Measurements from ENCODE around the gene TPO.

TPO gene

DNA sequence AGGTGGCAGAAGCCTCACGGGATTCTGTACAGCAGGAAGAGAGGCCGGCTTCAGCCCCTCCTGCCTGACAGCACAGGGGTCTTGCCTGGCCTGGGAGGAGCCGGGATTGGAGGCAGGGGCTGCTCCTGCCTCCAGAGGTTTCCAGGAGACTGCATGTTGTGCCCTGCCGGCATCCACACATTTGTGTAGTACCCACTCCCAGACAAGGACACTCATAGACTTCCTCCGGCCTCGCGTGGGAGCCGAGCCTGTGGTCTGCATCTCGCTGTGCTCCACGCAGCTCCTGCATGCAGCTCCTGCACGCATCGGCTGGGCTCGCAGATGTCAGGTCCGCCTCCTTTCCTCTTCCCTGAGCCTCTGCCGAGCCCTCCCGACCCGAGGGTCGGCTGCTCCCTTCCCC lies 34.7 kb downstream of the TPO start:
- no peak for DNase-seq

DNA sequence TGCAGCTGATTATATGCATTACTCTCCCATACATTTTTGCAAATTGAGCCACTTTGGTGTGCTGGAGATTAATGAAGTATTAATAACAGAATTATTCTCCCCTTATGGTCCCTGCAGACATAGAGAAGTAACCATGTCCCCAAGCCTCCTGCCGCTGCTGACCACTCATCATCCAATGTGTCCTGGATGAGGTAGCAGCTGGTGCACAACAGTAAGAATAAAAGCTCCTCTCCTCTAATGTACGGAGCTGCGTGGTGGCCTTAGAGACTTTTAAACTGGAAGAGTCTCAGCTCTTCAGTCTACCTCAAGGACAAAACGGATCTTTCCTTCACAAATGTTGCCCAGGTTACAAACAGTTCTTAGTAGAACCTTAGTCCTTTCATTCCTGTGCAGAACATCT lies 37.7 kb downstream of the TPO start:
- no peak for DNase-seq

DNA sequence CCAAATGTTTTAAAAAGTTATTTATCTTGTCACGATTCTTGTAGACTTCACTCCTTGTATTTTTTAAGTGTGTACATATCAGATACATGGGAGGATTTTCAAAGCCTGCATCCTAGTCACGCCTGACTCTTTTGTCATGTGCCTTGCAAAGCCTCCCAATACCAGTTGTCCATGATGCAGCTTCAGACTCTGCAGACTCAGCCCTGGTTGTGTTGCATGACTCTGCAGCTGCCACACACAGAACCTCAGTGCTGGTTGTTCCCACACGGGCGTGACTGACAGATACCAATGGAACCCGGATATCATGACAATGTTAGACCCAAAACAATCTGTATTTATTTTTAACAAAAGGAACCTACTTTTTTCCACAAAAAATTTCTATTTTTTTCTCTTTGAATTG lies 38.2 kb downstream of the TPO start:
- no peak for DNase-seq

DNA sequence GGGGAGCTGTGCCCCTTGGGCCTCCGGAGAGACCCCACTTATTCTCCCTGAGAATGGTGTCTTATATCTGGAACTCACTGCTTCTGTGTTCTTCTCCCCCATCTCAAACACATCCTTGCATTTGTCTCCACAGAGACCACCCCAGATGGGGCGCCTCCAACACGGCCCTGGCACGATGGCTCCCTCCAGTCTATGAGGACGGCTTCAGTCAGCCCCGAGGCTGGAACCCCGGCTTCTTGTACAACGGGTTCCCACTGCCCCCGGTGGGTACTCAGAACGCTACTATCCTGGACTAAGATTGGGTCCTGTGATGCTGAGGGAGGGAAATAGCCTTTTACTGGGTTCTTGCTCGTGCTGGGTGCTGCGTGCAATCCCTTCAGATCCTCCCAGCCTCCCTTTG lies 40.3 kb downstream of the TPO start:
- DNase-seq = no peak

DNA sequence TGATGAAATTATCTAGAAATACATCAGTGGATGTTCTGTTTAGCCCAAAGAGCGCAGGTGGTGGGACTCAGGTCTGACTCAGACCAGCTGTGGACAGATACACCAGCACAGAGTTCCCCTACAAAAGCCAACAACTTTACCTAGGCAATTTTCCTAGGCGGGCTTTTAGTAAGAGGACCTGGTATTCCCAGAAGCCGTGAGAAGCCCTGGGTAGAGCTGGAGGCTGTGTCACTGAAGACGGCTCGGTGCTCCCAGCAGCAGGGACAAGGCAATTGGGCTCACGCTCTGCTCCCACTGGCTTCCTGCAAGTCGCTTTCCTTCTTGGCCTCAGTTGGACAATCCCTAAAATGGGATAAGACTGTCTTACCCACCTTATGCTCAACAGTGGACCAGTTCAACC lies 41.1 kb downstream of the TPO start:
- no peak for DNase-seq

DNA sequence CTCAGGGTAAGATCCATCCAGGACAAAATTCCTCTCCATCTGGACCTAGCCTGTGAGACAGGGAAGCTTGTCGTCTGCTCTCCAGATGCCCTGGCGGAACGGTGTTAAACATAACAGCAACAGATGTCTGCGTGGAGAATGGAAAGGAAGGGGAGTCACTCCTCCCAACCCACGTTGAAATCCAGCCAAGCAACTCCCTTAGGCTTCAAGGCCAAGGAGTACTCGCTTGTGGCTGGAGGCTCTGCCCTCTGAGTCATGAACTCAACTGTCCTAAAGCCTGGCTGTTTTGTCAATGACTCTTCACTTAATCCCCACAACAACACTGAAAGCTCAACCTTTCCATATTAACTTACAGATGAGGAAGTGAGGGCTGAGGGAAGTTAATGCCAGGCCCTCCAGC lies 42.2 kb downstream of the TPO start:
- DNase-seq = no peak

DNA sequence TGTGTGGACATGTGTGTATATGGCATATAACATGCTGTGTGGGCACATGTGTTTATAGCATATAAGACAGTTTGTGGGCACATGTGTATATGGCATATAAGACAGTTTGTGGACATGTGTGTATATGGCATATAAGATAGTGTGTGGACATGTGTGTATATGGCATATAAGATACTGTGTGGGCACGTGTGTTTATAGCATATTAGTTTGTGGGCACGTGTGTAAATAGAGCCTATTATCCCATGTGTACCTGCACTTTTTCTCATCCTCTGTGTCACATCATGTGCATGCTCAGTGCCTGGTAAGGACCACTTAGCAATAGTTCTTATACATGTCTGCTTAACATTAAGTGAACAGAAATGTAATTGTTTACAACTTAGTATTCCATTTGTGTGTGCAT lies 45.2 kb downstream of the TPO start:
- DNase-seq = no peak

DNA sequence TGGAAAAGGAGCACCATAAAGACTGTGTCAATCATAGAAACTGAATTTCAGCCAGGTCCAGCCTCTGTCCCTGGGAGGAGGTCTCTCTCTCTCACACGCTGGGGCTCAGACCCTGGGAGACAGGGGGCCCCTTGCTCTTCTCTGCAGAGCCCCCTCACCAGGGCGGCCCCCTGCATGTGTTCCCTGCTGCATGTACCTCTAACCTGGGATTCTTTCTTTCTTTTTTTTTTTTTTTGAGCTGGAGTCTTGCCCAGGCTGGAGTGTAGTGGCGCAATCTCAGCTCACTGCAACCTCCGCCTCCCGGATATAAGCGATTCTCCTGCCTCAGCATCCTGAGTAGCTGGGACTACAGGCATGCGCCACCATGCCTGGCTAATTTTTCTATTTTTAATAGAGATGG lies 46.5 kb downstream of the TPO start:
- no peak for DNase-seq

DNA sequence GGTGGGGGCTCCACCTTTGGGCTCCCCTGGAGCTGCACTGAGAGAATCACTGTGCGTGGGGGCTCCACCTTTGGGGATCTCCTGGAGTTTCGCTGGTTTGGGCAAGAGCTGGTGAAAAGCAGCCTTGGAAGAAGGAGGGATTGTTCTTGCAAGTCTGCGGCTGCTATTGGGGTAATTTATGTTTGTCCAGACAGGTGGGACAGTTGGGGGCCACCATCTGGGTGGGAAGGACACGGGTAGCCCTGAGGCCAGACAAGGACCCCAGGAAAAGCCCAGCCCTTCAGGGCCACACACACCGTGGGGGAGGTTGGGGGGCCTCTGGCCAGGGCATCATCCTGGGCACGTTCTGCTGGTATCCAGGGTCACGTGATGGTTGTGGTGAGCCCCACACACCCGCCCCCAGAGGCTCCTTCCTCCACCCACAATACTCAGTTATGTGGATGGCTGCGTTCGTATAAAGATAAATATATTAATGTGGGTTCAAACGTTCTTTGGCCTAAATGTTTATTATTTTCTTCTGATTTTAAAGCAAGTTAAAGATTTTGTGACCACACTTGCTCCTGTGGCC lies 47.7 kb downstream of the TPO start:
- DNase-seq = no peak

DNA sequence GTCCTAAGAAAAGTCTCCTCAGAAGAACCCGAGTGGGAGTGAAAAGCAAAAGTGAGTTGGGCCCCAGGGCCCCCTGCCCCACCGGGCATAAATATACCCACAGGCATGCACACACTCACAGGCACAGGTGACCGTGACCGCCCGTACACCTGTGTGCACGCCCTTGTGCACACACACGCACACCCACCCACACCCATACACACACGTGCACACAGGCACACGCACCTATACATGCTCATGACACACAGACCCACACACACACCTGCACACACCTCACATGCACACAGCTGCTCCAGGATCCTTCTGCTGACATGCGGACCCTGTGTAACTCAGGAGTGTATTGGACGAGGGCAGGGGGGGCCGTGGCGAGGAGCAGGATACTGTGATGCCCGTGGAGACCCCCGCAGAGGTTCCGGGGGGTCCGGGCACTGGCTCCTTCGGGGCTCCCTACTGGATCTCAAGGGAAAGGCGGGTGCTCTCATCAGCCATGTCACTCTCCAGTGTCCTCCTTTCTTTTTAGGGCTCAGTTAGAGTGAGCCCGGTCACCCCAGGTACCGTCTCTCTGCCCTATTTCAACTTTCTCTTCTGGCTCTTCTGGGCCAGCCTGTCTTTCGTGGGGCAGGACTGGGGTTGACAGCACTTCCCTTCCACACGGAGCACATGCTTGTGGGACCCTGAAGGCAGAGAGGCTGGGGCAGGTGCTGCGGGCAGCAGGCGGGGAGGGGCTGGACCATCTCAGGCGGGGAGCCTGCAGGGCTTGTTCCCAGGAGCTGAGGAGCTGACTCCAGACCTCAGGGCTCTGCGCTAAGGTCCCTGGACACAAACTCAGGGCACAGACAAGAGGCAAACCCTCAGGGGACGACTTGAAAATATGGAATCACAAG lies 48.5 kb downstream of the TPO start:
- no peak for DNase-seq

DNA sequence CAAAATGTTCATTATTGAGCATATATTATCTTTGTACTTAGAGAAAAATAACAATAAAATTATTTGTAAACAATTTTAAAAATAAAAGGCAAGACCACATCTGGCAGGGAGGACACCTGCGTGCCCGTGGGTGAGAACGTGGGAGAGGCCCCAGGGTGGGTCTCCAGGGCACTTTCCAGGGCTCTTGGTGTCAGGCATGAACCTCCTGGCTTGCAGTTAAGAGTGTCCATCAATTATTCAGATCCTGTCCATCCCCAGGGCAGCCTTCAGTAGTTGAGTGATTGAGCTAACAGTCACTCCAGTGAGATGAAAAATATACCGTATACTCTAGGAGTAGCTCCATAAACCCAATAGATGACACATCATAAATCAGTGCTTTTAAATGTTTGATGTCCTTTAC lies 49.7 kb downstream of the TPO start:
- DNase-seq = no peak

DNA sequence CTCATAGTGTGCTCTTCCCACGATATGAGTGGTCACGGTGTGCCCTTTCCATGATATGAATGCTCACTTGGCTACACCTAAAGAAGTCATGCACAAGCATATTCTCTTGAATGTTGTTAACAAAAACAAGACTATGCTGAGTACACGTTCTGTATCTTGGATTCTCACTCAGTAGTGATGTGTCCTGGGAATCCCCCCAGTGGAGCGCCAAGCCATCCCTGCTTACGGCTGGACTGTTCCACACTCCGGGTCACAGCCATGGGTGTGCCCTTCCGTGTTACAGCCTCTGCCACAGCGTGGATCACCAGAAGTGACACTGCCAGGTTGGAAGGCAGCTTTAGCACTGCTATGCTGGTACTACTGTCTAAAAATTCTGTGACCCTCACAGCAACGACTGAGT lies 59.1 kb downstream of the TPO start:
- no peak for DNase-seq

DNA sequence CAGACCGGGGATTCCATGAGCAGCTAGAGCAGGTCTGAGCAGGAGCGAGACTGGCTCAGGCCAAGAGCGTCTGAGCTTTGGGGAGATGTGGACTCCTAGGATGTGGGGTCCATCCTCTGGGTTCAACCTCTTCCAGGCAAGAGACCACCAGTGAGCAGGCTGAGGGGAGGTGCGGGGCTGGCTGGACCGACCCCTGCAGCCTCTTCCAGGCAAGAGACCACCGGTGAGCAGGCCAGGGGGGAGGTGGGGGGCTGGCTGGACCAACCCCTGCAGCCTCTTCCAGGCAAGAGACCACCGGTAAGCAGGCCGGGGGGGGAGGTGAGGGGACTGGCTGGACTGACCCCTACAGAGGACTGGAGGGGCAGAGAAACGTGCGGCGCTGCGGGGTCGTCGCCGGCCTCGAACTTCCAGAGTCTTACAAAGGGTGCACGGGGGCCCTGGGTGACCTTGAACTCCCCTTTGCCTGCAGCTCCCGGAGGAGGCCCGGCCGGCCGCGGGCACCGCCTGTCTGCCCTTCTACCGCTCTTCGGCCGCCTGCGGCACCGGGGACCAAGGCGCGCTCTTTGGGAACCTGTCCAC lies 63.4 kb downstream of the TPO start:
- no peak for DNase-seq

DNA sequence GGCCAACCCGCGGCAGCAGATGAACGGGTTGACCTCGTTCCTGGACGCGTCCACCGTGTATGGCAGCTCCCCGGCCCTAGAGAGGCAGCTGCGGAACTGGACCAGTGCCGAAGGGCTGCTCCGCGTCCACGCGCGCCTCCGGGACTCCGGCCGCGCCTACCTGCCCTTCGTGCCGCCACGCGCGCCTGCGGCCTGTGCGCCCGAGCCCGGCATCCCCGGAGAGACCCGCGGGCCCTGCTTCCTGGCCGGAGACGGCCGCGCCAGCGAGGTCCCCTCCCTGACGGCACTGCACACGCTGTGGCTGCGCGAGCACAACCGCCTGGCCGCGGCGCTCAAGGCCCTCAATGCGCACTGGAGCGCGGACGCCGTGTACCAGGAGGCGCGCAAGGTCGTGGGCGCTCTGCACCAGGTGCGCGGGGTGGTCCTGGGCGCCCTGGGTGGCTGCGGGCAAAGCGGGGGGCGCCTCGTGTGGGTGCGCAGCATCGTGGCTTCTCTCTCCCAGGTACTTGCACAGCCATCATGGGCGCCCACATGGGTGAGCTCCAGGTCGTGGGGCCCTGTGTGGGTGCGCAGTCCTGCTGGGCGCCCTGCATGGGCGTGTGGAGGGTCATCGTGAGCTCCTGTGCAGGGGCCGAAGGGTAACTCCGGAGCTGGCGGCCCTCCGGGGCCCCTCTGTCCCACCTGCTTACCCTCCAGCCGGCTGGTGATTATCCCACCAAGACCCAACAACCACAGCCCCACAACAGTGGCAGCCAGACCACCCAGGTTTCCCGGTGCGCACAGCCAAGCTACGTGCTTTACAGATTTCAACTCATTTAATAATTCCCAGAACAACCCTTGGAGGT lies 64.2 kb downstream of the TPO start:
- no peak for DNase-seq

DNA sequence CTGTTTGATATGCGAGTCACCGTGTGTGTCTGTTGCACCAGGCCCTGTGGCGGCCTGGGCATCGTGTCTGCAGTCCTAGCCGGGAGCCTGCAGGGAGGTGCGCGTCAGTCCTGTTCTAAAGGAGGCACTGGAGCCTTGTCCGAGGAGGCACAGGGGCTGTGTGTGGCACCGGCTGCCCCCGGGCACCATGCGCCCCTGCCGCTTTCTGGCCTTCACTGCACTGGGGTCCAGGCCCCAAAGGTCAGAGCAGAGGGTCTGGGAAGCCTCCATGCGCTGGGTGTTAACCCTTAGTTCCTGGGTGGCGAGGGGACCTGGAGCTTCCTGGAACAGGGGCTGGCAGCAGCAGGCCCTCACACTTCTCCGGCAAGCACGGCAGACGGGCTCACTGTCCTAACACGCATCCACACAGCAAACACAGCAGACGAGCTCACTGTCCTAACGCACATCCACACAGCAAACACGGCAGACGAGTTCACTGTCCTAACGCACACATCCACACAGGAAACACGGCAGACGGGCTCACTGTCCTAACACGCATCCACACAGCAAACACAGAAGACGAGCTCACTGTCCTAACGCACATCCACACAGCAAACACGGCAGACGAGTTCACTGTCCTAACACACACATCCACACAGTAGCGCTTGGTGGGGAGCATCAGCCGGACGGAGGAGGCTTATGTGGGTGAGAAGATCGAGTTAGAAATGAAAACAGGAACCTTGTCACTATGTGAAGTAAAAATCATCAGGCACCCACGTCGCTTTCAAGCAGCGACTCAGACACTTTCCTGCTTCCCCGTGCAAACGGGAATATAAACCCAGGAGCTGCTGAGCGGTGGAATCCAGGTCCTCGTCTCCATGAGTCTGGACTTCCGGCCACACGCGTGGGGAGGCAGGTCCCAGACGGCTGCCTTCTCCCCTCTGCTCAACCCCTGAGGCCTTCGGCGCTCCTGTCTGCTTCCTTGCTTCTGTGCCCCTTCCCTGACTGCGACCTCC lies 65.3 kb downstream of the TPO start:
- DNase-seq = no peak

DNA sequence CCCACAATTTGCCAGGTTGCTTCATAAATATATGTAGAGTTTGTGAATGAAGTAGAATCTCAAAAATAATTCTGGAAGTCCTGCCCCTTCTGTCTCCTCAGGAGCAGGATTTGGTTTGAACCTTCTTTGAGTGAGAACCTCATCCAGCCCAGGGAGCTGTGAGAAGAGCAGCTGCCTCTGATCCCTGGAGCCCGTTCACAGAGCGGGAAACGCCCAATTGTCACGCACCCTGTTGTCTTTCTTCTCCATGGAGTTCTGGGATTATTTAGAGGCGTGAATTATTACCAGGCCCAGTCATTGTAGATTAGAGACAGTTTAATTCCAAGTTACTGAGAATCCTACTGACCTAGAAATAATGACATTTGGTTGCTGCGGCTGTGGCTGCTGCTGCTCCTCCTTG lies 66.1 kb downstream of the TPO start:
- DNase-seq = no peak

DNA sequence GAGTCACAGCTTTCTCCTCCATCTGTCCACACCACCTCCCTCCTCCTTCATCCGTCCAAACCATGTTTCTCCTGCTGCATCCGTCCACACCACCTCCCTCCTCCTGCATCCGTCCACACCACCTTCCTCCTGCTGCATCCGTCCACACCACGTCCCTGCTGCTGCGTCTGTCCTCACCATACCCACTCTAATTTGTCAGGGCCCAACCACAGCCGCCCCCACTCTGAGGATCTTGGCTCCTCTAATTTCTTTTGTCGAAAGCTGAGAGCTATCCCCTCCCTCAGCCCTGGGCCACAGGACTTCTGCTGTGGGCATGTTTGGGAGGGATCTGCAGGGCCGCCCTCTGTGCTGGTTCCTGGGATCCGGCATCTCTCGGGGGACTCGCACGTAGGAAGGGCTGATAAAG lies 67.4 kb downstream of the TPO start:
- no peak for DNase-seq

DNA sequence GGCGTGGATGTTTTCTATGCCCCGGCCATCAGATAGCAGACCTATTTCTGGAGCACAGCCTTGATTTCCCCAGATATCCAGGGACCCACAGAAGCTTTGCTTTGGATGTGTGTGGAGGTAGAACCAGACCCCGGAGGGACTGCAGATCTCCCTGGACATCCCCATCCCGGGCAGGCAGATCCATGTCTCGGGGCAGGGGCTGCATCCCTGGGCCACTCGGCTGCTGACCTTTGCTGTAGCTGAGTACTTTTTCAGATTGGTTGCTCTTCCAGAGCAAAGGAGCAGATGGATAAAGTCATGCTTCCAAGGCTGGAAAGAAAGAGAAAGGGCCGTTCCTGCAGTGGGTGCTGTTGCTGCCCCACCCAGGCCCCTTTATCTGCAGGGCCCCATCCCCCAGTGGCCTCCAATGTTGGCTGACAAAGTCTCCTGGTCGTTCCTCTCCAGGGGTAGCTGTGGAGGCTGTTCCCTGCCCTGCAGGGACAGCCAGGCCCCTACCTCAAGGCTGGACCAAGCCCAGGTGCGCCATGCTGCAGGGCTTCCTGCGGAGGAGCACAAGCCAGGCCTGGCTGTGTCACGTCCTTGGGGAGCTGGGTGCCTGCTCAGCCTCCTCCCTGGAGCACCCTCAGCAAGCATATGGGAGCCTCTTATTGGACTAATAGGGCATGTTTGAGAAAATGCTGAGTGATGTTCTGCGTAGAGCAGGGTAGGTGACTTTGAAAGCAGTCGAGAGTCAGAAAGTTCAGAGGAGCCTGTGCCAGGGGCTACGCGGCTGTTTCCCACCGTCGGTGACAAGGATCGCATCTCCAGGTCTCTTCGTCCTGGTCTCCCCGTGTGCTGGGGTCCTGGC lies 68.4 kb downstream of the TPO start:
- no peak for DNase-seq

DNA sequence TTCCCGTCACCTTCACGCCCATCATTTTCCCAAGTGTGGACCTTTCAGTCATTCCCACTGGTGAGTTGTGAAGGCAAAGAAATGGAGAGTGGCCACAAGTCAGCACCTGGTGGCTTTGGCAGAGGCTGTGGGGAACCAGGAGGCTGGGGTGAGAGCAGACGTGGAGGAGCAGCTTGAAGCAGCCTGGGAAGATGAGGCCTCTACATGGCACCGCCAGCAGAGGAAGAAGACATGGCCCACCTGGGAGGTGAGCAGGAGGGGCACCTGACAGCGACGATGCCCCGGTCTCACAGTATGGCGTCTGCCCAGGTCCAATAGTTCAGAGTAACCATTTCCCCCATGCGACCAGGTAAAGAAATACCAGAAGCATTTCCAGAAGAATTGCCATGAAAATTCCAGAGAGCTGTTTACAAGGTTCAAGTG lies 69.0 kb downstream of the TPO start:
- no peak for DNase-seq

DNA sequence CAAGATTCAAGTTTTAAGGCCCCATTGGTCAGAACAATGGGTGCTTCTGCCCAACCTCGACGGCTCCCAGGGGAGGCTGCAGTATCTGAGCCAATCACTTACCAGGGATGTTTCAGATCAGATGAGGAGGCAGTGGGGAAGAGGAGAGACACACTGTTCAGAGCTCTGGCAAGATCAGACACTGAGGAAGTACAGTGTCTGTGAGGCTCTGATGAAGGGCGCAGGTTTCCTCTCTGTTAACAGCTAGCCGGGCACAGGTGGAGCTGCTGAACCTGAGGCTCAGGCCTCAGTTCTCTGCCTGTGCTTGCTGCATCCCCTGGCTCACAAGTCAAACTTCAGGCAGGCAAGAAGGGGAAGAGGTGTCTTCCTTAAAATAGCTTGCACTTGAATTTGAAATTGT lies 69.7 kb downstream of the TPO start:
- no peak for DNase-seq

Measured in anterior cingulate cortex (tissue), 58 donors.